IMR-90 (cell line): Measurements from ENCODE around the gene ITCH. TPM values are rescaled to one million over a fixed set of nuclear protein-coding genes. Genes with fewer than 3 reads are reported as not detected.

ENCODE experiments used
- ATAC-seq: fragments of 200-7000 bp; cut with Tn5 transposase; 2 replicates; pipeline ENCODE4 v1.9.1; 2020; ENCODE audit warnings: low read depth, mild to moderate bottlenecking, moderate library complexity
- BruUV-seq: library from RNA; stranded (reverse); fragments of 400-500 nt; replicated peaks from 2 replicates; lab custom pipeline; 2021; lab: Mats Ljungman, UMichigan
- CTCF ChIA-PET: fragments of 300-600 bp; formaldehyde crosslinking; extraction: SDS; loops from one replicate; lab custom pipeline; 2021; ENCODE audit warnings: antibody characterized with exemption; lab: Yijun Ruan, JAX
- POLR2A ChIA-PET: fragments of 300-600 bp; sonication (Branson Sonifier 250); formaldehyde crosslinking; loops from one replicate; lab custom pipeline; 2022; ENCODE audit warnings: antibody characterized with exemption; ENCODE audit not compliant: unreplicated experiment; lab: Charles Lee
- DNase-seq: peaks from one replicate; pipeline ENCODE4 v3.0.0; 2013
- H2AFZ ChIP-seq: replicated peaks from 2 replicates; pipeline ENCODE3; 2013; ENCODE audit warnings: low read length, mild to moderate bottlenecking; ENCODE audit not compliant: poor library complexity
- H2AK5ac ChIP-seq: 2 replicates; pipeline ENCODE4 v1.6.1; 2013; ENCODE audit warnings: low read depth, low read length, inconsistent platforms
- H2AK9ac ChIP-seq: replicated peaks from 2 replicates; pipeline ENCODE3; 2013; ENCODE audit warnings: mild to moderate bottlenecking, low read depth, low read length, moderate library complexity; ENCODE audit not compliant: poor library complexity
- H2BK120ac ChIP-seq: 2 replicates; pipeline ENCODE4 v1.6.1; 2013; ENCODE audit warnings: low read depth, low read length, inconsistent platforms
- H2BK15ac ChIP-seq: 3 replicates; pipeline ENCODE4 v1.6.1; 2013; ENCODE audit warnings: low read depth, low read length, inconsistent platforms
- H2BK20ac ChIP-seq: 2 replicates; pipeline ENCODE4 v1.6.1; 2013; ENCODE audit warnings: low read depth, mild to moderate bottlenecking, inconsistent platforms, low read length, moderate library complexity
- H2BK5ac ChIP-seq: 2 replicates; pipeline ENCODE4 v1.6.1; 2013; ENCODE audit warnings: mild to moderate bottlenecking, low read depth, low read length, inconsistent platforms; ENCODE audit not compliant: poor library complexity, severe bottlenecking
- H3K14ac ChIP-seq: replicated peaks from 2 replicates; pipeline ENCODE4 v1.6.1; 2013; ENCODE audit warnings: low read depth, low read length, inconsistent platforms
- H3K18ac ChIP-seq: 2 replicates; pipeline ENCODE4 v1.6.1; 2013; ENCODE audit warnings: low read depth, low read length, control low read depth
- H3K23ac ChIP-seq: 2 replicates; pipeline ENCODE4 v1.6.1; 2013; ENCODE audit warnings: low read depth, low read length, inconsistent platforms
- H3K27ac ChIP-seq: 2 replicates; pipeline ENCODE4 v1.5.1; 2013; ENCODE audit warnings: mild to moderate bottlenecking, control low read depth, low read length; ENCODE audit not compliant: insufficient read depth
- H3K27me3 ChIP-seq: 2 replicates; pipeline ENCODE4 v1.6.1; 2013; ENCODE audit warnings: low read length; ENCODE audit not compliant: control insufficient read depth, insufficient read depth
- H3K36me3 ChIP-seq: 2 replicates; pipeline ENCODE4 v1.6.1; 2013; ENCODE audit warnings: low read length, mixed read lengths; ENCODE audit not compliant: control insufficient read depth, insufficient read depth
- H3K4ac ChIP-seq: 2 replicates; pipeline ENCODE4 v1.6.1; 2013; ENCODE audit warnings: low read depth, low read length, inconsistent platforms
- H3K4me1 ChIP-seq: 2 replicates; pipeline ENCODE4 v1.6.1; 2013; ENCODE audit warnings: low read length, mixed read lengths; ENCODE audit not compliant: control insufficient read depth, insufficient read depth
- H3K4me2 ChIP-seq: 2 replicates; pipeline ENCODE4 v1.6.1; 2013; ENCODE audit warnings: low read depth, mild to moderate bottlenecking, control low read depth, low read length, moderate library complexity
- H3K4me3 ChIP-seq: 2 replicates; pipeline ENCODE4 v1.5.1; 2013; ENCODE audit warnings: low read depth, mild to moderate bottlenecking, control low read depth, low read length, moderate library complexity; ENCODE audit not compliant: insufficient read depth
- H3K56ac ChIP-seq: 2 replicates; pipeline ENCODE4 v1.6.1; 2013; ENCODE audit warnings: low read length, inconsistent platforms; ENCODE audit not compliant: insufficient read depth; ENCODE audit errors: extremely low read depth
- H3K79me1 ChIP-seq, 2 experiments: 2 replicates each; pipeline ENCODE4 v1.6.1; 2013; ENCODE audit warnings: low read length in 2 of 2, inconsistent platforms in 1 of 2, low read depth in 1 of 2
- H3K9ac ChIP-seq: 2 replicates; pipeline ENCODE4 v1.6.1; 2013; ENCODE audit warnings: low read depth, low read length, control low read depth
- H3K9me1 ChIP-seq: 2 replicates; pipeline ENCODE4 v1.6.1; 2013; ENCODE audit warnings: low read length, inconsistent platforms; ENCODE audit not compliant: insufficient read depth
- H3K9me3 ChIP-seq: 2 replicates; pipeline ENCODE4 v1.6.1; 2013; ENCODE audit warnings: low read length; ENCODE audit not compliant: control insufficient read depth, insufficient read depth
- H4K20me1 ChIP-seq: 2 replicates; pipeline ENCODE4 v1.6.1; 2013; ENCODE audit warnings: low read length, inconsistent platforms; ENCODE audit not compliant: insufficient read depth
- H4K5ac ChIP-seq: 2 replicates; pipeline ENCODE4 v1.6.1; 2013; ENCODE audit warnings: mild to moderate bottlenecking, low read depth, low read length, control low read depth
- H4K8ac ChIP-seq, 2 experiments: 2 replicates each; pipeline ENCODE4 v1.6.1; 2013; ENCODE audit warnings: low read depth in 2 of 2, low read length in 2 of 2, control low read depth in 1 of 2, inconsistent platforms in 1 of 2
- H4K91ac ChIP-seq: 2 replicates; pipeline ENCODE4 v1.6.1; 2013; ENCODE audit warnings: low read depth, low read length, inconsistent platforms; ENCODE audit not compliant: insufficient read depth
- BHLHE40 ChIP-seq: fragments of 150-350 bp; IDR thresholded peaks from 2 replicates; pipeline ENCODE4 v1.6.1; 2016; ENCODE audit warnings: mild to moderate bottlenecking, low read depth, low read length
- CHD1 ChIP-seq: IDR thresholded peaks from 2 replicates; pipeline ENCODE4 v1.6.1; 2012; ENCODE audit warnings: low read depth, low read length, improper control_type of control experiment
- WGBS, 2 experiments: methylation state at CpG; one replicate each; pipeline versions ENCODE4 v1.1.5 to v1.1.7; 2013; ENCODE audit warnings: missing lambda C conversion rate in 2 of 2; ENCODE audit not compliant: insufficient read length in 1 of 2; ENCODE audit errors: extremely low coverage in 2 of 2; 5-methylcytosine and 5-hydroxymethylcytosine counted together
- dilution Hi-C: fragments of 300-500 bp; cut with HindIII; formaldehyde crosslinking; loops from one replicate; pipeline ENCODE4 v1.14.3; 2018; ENCODE audit warnings: low sequenced_read_pairs; ENCODE audit not compliant: unreplicated experiment
- in situ Hi-C: fragments of 300-500 bp; cut with MboI; formaldehyde crosslinking; loops from 3 replicates; pipeline ENCODE4 v1.14.3; 2019; ENCODE audit warnings: low sequenced_read_pairs, inconsistent platforms, mixed read lengths
- intact Hi-C: fragments of 100-400 bp; cut with micrococcal nuclease; formaldehyde crosslinking; loops from 2 replicates; pipeline ENCODE4 v1.10.0; 2022
- polyA plus RNA-seq, 3 experiments: library from polyadenylated mRNA; depleted of rRNA; stranded (reverse); fragments of >200 nt; gene quantifications; 2 replicates each; pipeline ENCODE4 v1.2.3, GENCODE V29; 2012; ENCODE audit warnings: low replicate concordance in 1 of 3
- total RNA-seq: library from RNA; depleted of rRNA; stranded (reverse); fragments of >200 nt; gene quantifications from 2 replicates; pipeline ENCODE4 v1.2.3, GENCODE V29; 2012

The ITCH gene
- total and polyA plus RNA-seq, 2 of the 4 experiments (the other 2 are of a cell fraction): 12.7 to 94.6 TPM

DNA sequence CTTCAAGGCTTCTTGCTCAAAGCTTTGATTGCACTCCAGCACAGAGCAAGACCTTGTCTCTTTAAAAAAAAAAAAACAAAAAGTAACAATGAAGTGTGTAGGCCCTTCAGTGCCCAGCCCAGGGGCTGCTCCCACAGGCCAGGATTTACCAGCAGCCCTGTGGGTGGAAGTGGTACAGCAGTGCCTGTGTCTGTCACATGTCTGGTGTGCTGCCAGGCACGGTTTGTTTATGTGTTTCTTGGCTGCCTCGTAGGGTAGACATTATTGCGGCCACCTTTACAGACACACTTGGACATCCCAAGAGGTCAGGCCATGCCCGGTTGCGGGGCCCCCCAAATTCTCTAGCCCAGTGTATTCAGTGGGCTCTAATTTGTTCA lies 165.8 kb downstream of the ITCH start:
- Histone ChIP-seq H3K4me2 (no peak overlapping the region), H2BK120ac (peak overlapping the region; percentile 23; the same call in 1 of the 2 replicates), H3K4me1 (peaks cover 30% of the 10 kb centered on the region), H4K5ac (no peak overlapping the region; the same call in 1 of the 2 replicates), H3K9me1 (peaks cover 55% of the 10 kb centered on the region), H3K9me3 (no peaks in the 10 kb centered on the region), H4K8ac (no peak overlapping the region; a peak in 1 of 4 replicates), H3K36me3 (peaks cover 62% of the 10 kb centered on the region), H2BK20ac (no peak overlapping the region), H2BK5ac (no peak overlapping the region), H4K91ac (no peak overlapping the region), H3K27ac (peak overlapping the region; percentile 17; the same call in 1 of the 2 replicates), H3K4me3 (no peak overlapping the region), H2AFZ (no peak overlapping the region), H3K18ac (peak overlapping the region; percentile 20; the same call in 1 of the 2 replicates), H3K14ac (no peak overlapping the region), H3K27me3 (no peaks in the 10 kb centered on the region), H3K9ac (no peak overlapping the region), H2AK9ac (no peak overlapping the region), H3K56ac (no peak overlapping the region), H2AK5ac (peak overlapping the region; percentile 74; the same call in 1 of the 2 replicates), H2BK15ac (no peak overlapping the region), H4K20me1 (peaks cover 22% of the 10 kb centered on the region), H3K4ac (peak overlapping the region; percentile 37; the same call in 1 of the 2 replicates), H3K23ac (peak overlapping the region; percentile 17; the same call in 1 of the 2 replicates), H3K79me1 (peaks cover 58 to 84% of the 10 kb centered on the region in 2 experiments)
- TF ChIP-seq CHD1 (no peak), BHLHE40 (peak; percentile 67)
- DNase-seq (no peak), ATAC-seq (no peak)
- intact Hi-C loops: no loop called here
- no TSS peak for BruUV-seq
- WGBS, 2 experiments: no CpG with 5 or more reads among the region's 5 CpGs
- POLR2A ChIA-PET: no interaction called here
- dilution Hi-C loops: no loop called here
- in situ Hi-C loops: no loop called here
- CTCF ChIA-PET: no interaction called here
